Tongue (tissue), 2 donors: ENCODE data around the gene BTRC. TPM values are rescaled to one million over a fixed set of nuclear protein-coding genes. Genes with fewer than 3 reads are reported as not detected.
"Not testable (repeated sequence)": the region's sequence is repeated elsewhere in the genome, so short reads cannot be mapped to it uniquely, and the experiment has no call there.

Source experiments
- DNase-seq: peaks from one replicate; pipeline ENCODE4 v3.0.0-alpha.2; 2015
- total RNA-seq: library from RNA; depleted of rRNA; stranded (reverse); fragments of >200 nt; gene quantifications from one replicate; pipeline ENCODE4 v1.2.3, GENCODE V29; 2014

BTRC gene
- 22.9 TPM for total RNA-seq

DNA sequence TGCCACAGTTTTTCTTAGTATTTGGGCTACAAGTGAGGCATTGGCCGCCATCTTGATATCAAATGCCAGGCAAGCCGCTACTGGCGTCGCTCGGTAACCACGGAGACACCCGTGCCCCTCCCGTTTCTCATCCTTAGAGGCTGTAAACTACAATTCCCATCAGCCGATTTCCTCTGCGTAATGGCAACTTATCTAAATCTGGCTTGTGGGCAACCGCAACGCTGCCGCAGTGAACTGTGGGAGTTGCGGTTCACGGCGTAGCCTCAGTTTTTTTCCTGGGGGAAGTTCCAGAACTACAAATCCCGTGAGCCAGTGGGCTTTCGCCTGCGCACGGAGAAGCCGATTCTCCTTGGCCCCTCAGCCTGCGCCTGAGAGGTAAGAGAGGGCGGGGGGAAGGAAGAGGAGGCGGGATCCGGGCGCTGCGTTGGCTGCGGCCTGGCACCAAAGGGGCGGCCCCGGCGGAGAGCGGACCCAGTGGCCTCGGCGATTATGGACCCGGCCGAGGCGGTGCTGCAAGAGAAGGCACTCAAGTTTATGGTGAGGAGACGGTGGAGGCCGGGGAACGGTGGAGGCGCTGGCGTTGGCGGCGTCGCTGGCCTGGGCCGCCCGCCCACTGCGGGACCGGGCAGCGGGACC, at the start of gene BTRC:
BTRC (plus strand) TSS at position 474 of the 636 bp plus-strand sequence; CDS start at position 490, 16 bp downstream.
- peak; percentile 100 for DNase-seq

DNA sequence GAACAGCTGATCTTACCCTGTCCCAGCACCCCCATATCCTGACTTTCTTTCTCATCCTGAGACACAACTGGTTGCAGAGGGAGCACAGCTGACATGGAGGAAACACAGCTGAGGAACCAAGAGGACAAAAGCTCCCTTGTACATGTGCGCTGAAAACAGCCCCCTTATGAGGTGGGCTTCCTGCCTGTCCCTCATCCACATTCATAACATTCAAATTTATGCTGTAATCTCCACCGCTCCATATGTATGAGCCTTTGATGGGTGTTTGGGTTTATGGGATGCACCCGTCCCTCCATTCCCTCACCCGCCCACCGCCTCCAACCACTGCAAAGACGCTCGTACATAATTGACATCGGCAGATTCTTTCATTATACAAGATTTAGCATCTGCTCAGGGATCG, 49.6 kb upstream of the BTRC start:
- DNase-seq: peak; percentile 72

DNA sequence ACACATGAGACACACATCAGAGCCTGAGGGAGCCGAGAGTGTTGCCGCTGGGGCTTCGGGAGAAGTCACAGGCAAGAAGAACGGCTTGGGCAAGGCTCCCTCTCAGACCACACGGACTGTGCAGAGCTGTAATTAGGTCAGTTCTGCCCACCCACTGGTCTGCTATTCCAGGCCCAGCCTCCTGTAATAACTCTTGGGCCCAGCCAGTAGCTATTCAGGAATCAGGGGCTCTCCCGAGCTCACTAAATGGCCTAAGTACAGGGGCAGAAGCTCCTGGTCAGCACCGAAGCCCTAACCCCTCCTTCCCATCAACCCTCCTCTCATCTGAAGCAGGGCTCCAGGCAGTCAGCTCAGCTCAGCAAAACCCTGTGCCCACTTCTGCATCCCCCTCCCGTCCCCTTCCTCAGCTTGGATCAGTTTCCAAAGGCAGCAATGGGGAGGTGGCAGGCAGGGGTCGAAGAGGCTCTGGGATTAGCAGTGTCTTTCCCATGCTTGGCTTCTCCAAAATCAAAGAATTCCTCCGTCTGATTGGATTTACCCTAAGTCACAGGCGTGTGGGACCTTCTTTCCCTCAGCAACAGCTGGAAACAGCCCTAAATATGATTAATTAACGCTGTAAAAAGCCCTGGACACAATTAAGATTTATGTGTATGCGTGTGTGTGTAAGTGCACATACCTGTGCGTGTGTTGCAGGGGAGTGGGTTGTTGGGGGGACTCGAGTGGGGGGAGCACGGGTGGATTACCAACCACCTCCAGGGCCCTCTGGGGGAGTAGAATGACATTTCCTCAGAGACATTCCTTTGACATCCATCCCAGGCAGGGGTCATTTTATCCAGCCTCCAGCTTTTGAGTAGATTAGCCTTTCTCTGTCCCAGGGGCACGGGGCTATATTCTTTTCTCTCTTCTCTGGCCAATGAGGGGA, 48.4 kb upstream of the BTRC start:
- DNase-seq: peak; percentile 56

DNA sequence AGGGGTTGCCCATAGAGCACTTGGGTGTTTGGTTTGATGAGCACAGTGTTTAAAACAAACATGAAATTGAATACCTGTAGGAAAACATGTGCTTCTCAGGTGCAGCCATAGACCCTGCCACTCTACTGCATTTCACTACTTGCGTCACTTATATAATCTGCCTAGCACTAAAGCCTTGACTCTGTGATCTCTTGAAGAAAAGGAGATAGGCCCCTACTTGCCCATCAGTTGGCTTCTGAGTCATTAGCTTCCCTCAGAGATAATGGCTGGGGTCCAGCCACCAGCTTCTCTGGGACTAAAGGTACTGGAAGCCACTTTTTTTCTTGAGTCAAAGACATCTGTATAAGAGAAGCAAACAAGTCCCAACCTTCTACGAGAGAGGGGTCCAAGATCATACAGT, 45.9 kb upstream of the BTRC start:
- no peak for DNase-seq

DNA sequence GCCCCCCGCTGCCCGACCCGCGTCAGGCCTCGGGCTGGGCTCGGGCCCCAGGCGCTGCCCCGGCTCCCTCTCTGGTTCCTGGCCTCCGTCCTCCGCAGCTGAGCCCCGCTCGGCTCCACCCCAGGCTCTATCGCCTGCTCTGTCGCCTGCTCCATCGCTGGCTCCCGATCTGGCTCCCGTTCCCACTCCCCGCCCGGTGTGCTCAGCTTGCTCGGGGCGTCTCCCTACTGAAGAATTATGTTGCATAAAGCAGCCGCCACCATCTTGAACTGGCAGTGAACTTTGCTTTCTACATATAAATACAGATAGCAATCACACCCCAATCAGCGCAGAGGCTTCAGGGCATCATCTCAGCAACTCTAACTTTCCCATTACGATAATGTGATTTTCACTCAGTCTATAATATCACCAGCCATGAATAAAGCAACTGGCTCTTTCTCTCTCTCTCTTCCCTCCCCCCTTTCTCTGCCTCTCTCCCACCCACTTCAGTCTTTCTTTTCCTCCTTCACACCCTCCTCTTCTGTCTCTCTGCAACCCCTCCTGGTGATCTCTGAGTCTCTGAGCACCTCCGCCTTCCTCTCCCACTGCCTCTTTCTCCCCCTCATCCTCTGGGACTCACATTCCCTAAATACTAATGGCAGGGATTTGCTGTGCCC, 43.3 kb upstream of the BTRC start:
- DNase-seq: peak; percentile 61

DNA sequence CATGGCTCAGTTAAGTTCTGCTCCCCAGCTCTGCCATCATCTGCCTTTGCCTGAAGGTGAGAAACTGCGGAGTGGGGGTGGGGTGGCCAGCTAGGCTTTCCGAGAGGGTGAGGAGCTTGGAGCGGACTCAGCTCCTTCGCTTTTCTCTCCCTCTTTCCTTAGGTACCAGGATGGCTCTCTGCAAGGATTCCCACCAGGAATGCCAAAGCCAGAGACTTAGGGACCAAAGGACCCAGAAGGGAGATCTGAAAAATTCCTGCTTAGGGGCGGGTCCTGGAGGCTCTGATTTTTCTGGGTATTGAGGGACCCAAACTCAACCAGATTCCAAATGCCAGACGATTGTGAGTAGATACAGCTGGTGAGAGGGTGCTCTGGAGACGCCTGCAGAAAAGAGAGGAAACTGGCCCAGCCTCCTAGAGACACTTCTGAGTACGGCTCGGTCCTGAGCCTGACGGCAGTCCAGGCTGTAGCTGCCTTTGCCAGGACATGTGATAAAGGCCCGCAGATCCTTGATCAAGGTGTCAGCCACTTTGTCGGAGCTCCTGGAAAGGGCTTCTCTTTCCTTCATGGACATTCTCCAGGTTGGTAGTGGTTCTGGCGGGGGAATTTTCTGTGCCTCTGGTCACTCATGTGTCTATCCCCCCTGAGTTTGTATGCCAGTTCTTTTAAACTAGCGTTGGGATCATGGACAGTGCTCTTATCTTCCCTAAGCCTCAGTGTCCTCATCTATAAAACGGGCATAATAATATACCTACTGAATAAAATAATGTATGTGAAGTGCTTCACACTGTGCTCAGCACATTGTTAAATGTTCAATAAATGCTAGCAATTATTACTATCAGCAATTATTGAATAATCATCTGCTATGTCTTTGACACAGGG, 42.5 kb upstream of the BTRC start:
- peak; percentile 66 for DNase-seq

DNA sequence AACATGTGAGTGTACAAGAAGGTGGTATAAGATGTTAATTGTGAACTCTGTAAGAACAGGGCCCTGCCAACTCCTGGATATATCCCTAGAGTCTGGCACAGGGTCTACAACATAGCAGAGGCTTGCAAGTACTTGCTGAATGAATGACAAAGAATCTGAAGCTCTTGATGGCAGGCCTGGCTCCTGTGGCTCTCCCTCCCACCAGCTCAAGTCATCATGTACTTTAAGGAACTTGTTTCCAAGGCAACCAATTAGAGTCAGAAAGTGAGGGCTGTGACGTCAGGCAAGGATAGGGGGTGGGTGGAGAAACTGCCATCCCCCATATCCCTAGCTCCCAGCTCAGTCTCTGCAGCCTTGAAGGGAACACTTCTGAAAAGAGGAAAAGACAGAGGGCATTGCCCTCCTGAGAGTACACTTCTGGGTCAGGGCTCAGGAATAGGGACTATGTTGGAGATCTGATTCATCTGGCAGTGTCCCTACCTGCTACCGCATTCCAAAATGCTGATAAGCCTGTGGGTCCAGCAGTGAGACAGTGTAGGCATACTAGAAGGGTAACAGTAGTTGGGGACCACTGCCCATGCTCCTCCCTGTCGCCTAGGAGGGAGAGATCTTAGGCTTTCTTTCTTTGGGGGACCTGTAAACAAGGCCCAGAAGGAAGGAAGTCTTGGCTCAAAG, 34.6 kb upstream of the BTRC start:
- DNase-seq: no peak

DNA sequence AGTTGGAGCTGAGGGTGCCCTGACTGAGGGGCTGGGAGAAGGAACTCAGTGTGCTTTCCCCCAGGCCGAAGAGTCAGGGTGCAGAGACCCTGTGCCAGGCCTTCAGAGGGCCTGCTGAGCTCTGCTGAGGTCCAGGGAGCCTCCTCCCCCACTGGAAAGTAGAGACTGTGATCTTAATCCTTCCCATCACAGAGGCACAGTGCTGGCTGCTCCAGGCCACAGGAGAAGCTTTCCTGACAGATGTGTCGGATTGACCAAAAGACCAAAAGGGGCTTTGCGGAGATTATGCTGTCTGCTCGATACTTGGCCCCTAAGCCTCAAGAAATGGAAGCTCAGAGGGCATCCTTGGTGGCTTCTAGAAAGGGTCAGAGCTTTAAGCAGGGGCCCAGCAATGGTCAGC, 32.9 kb upstream of the BTRC start:
- DNase-seq: no peak

DNA sequence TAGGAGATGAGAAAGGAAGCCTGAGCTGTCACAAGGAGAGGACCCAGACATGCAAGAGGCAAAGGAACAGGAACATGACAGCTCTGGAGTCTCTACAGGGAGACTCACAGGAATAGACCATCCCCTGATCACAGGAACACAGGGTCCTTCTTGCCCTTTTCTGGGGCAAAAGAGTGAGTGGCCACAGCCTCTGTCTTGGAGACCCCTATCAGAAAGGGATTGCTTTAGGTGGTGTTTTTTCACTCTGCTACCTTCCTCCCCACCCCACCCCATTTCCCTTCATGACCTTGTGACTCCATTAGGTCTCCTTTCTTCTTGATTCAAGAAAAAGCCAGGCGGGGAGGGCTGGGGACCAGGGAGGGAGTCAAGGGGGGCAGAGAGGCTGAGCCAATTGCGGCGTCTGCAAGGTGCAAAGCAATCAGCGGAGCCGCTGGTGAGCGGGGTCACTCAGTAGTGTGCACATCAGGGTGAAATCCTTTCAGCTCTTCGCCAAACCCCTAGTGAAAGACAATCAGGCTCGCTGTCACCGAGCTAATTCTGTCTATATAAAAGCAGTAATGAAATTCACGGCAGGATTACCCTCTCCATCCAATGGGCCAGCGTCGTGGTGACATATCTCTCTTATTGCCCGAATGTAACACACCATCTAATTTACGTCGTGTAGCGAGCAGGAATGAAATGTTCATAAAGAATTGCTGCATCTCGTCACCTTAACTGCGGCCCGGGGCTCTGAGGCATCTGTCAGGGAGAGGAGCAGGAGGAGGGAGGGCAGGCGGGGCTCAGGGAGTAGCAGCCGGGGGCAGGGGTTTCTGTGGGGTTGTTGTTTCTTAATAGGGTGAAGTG, 31.5 kb upstream of the BTRC start:
- no peak for DNase-seq

DNA sequence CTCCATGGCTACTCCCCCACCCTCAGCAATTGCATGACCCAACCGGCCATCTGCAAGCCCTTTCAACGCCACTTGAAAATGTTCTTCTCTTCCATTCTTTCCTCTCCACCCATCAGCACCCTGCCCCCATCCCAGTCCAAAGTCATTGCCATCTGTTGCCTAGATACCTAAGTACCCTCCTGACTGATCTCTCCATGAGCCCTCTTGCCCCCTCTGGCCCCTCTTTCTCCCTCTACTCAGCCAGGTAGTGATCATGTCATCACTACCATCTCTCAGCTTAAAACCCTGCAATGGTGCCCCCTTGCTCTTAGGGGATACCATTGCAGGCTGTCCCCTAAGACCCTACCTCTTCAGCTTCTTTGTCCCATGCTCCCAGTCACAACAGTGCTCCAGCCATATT, 30.5 kb upstream of the BTRC start:
- no peak for DNase-seq

DNA sequence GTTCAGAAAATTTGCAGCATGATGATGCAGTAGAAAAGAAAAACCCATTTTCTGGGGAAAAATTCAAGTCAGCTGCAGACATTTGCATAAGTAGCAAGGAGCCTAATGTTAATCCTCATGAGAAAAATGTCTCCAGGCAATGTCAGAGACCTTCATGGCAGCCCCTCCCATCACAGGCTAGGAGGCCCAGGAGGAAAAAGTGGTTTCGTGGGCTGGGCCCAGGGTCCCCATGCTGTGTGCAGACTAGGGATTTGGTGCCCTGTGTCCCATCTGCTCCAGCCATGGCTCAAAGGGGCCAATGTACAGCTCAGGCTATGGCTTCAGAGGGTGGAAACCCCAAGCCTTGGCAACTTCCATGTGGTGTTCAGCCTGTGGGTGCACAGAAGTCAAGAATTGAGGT, 26.5 kb upstream of the BTRC start:
- not testable (repeated sequence) for DNase-seq

DNA sequence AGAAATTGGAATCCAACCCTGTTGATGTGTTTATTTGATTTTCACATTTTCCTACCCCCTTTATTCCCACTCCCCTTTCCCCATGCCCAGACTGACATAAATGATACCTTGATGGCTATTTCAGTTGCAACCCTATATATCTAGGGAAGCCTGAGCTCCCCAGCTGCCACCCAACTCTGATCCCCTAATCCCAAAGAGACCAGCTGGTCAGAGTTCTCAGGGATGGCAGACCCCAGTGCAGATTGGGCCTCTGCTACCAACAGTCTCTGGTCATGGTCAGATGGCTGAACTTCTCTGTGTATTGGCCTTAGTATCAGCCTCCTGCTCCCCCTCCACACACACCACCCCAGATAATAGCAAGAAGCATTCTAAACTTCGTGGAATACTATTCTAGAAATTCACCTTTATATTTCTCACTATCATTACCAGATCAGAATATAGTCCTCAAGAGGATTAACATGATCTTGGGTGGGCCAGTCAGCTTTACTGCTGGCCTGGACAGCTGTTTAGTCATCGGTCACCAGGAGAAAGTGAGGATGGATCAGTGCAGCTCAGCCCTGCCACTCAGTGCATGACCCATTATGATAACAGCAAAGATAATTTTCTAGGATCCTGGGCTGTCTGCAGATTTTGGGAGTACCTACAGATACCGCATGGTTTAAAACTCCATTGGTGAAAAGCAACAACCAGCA, 24.5 kb upstream of the BTRC start:
- peak; percentile 52 for DNase-seq

DNA sequence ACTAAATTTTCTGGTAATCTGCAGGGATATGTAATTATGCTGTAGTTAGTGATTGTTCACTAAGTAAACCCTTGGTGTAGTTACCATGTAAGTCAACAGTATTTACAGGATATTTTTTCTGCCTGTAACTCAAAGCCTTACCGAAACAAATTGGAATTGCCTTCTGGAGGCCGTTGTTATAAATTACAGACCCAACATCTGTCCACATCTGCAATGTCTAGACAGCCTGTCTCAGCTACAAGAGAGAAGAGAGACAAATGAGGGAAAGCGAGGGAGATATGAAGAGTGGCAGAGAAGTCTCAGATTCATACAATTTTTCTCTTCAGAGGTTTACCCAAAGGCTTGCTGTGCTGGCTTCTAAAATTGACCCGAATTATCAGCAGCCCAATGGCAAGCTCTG, 23.7 kb upstream of the BTRC start:
- peak; percentile 77 for DNase-seq

DNA sequence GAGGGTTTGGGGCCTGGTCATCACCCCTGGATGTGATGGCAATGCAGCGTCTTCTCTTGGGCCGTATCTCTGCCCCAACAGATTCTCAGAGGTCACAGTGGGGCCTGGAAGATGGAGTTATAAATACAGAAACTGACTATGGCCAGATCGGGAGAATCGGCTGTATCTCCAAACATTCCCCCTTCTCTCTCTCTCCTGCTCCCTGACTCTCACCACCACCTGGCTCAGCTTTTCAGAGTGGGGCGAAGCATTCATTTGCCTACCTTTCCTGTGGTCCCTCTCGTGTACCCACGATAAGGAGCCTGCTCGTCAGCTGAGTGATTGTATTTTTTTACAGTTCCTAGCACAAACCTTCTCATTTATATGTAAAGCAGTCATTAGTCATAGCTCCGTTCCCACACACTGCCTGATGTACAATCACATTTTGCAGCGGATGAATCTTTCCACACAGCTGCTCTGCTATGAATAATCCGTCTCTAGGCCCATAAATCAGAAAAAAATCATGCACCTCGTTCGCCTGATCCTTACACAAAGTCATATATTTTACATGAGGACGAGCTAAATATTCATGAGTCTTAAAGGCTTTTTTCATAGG, 23.2 kb upstream of the BTRC start:
- peak; percentile 53 for DNase-seq

DNA sequence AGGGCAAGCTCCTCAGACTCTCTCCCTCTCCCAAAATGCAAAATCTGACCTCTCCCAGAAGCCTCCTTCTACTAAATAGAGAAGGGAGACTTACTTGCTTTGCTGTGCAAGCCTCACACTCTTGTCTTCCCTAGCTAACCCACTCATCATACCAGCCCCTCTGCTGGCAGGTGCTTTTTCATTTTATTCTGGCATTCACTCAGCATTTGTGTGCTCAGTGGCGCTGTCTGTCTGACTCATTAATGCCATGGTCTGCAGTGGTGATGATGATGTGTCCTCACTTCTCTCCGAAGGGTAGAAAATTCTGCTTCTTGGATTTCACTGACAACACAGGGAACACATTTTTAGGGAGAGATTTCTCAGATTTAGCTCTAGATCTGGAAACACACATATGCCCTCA, 22.0 kb upstream of the BTRC start:
- peak; percentile 20 for DNase-seq

DNA sequence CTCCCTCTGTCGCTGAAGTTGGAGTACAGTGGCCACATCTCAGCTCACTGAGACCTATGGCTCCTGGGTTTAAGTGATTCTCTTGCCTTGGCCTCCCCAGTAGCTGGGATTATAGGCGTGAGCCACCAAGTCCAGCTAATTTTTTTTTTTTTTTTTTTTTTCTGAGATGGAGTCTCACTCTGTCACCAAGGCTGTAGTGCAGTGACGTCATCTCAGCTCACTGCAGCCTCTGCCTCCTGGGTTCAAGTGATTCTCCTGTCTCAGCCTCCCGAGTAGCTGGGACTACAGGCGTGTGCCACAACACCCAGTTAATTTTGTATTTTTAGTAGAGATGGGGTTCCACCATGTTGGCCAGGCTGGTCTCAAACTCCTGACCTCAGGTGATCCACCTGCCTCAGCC, 19.7 kb upstream of the BTRC start:
- DNase-seq: not testable (repeated sequence)

DNA sequence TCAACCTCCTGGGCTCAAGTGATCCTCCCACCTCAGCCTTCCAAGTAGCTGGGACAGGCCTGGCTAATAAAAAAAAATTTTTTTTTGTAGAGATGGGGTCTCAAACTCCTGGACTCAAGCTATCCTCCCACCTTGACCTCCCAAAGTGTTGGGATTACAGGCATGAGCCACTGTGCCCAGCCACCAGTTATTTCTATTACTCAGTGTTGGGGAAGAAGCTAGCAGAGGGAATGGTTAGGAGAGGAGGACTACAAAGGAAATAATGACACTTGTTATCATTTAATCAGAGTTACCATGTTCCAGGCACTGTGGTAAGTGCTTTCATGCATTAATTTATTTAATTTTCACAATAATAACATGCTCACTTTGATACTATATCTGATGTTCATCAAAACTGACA, 17.6 kb upstream of the BTRC start:
- DNase-seq: no peak

DNA sequence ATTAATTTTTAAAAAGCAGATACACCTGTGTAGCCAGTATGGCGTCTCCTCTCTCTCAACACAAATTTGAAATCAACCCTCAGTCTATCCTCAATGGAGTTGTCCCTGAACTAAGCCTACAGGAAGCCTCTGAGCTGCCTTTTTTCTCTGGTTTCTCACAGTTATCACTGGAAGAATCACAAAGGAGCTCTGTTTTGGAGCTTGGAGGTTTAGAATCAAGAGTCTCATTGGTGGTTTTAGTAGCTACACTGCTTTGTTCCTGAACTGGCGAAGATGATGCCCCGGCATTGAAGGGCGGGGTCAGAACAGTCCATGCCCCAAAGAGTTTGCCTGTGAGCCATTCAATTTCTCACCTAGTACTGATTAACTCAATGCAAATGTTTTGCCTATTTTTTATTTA, 16.1 kb upstream of the BTRC start:
- no peak for DNase-seq

DNA sequence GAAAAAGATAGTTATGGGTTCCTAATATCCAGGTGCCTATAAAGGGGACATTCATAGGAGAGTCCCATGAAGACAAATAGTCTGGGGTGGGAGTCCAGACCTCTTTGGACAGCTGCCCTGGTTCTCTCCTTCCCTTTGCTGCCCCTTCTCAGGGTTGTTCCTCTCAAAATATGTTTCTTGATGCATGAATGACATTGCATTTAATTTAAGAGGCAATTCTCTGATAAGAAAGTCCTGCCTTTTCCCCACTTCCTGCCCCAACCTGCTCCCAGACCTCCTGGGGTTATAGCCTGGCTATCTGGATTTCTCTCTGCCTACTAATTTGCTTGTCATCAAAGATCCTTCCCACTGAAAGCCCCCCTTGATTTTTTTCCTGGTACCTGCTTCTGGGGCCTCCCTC, 12.5 kb upstream of the BTRC start:
- DNase-seq: no peak

DNA sequence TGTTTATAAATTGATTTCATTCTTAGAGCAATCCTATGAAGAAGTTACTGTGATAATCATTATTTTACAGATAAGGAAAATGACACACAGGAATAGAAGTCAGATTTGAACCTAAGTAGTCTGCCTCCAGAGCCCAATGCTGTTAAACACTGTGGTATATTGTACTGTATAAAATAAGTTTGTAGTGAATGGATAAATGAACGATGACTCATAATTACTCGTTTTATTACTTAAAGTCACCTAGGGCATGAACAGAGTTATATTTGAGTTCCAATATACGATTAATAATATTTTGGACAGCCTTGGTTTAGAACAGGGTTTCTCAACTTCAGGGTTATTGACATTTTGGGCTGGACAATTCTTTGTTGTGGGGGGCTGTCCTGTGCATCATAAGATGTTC, 7.8 kb upstream of the BTRC start:
- no peak for DNase-seq
